HG02763 (cell line): ENCODE results near the gene GPR160.
A peak's percentile ranks its signal among the peaks of the same experiment; 100 is the strongest.
"Not testable (repeated sequence)": the region's sequence is repeated elsewhere in the genome, so short reads cannot be mapped to it uniquely, and the experiment has no call there.

Experiments
- ATAC-seq: cut with Tn5 transposase; IDR thresholded peaks from one replicate; pipeline ENCODE4 v1.9.1; 2021; ENCODE audit warnings: mild to moderate bottlenecking, moderate library complexity; ENCODE audit not compliant: unreplicated experiment

GPR160 gene

GRCh38 chr3:170109579-170110293 lies 71.9 kb downstream of the GPR160 start:
- no peak for ATAC-seq

GRCh38 chr3:170111147-170111771 lies 73.5 kb downstream of the GPR160 start:
- ATAC-seq = no peak

GRCh38 chr3:170114165-170114564 lies 76.4 kb downstream of the GPR160 start:
- ATAC-seq = not testable (repeated sequence)

- no peak for ATAC-seq
Measured at GRCh38 chr3:170117134-170117533, 79.3 kb downstream of the GPR160 start.

- peak; percentile 86 for ATAC-seq
Measured at GRCh38 chr3:170128259-170128976, 90.6 kb downstream of the GPR160 start.

GRCh38 chr3:170128977-170129431 lies 91.2 kb downstream of the GPR160 start:
- ATAC-seq = peak; percentile 35

GRCh38 chr3:170130532-170130931 lies 92.7 kb downstream of the GPR160 start:
- ATAC-seq = no peak

GRCh38 chr3:170132335-170132734 lies 94.5 kb downstream of the GPR160 start:
- ATAC-seq = no peak
